B cell (primary cell): ENCODE results near the gene MYBPHL. TPM values are rescaled to one million over a fixed set of nuclear protein-coding genes. Genes with fewer than 3 reads are reported as not detected.

Experiments
- ATAC-seq: fragments of 200-7000 bp; cut with Tn5 transposase; one replicate; pipeline ENCODE4 v1.10.0; 2021; ENCODE audit warnings: low read depth, mild to moderate bottlenecking, moderate number of reproducible peaks, moderate library complexity
- CTCF ChIA-PET: fragments of 350-600 bp; sonication (Branson Sonifier 250); formaldehyde crosslinking; loops from one replicate; lab custom pipeline; 2021; ENCODE audit warnings: antibody characterized with exemption, inconsistent platforms; lab: Charles Lee
- POLR2A ChIA-PET: fragments of 350-600 bp; sonication (Branson Sonifier 250); formaldehyde crosslinking; loops from one replicate; lab custom pipeline; 2021; ENCODE audit warnings: antibody characterized with exemption; lab: Charles Lee
- DNase-seq: peaks from one replicate; pipeline ENCODE4 v3.0.0; 2013
- H2AFZ ChIP-seq: 2 replicates; pipeline ENCODE4 v1.6.1; 2012; ENCODE audit warnings: mild to moderate bottlenecking, low read depth, low read length; ENCODE audit not compliant: insufficient read depth, poor library complexity, severe bottlenecking
- H3K27ac ChIP-seq, 2 donors: 1 replicate in 1 of 2; 2 replicates in 1 of 2; pipeline ENCODE4 v1.5.1; 2012 to 2013; ENCODE audit warnings: low read length in 2 of 2, mild to moderate bottlenecking in 2 of 2, moderate library complexity in 1 of 2
- H3K27me3 ChIP-seq, 4 experiments: fragments of 200-600 bp in 1 of 4; sonication (generic) in 1 of 4; replicated peaks in 1 of 4; 1 replicate in 2 of 4; 2 replicates in 2 of 4; pipeline versions ENCODE4 v1.6.1 to v1.7.0; 2013 to 2016; ENCODE audit warnings: low read length in 3 of 4, mild to moderate bottlenecking in 2 of 4, mixed read lengths in 1 of 4, moderate library complexity in 1 of 4; ENCODE audit not compliant: insufficient read depth in 4 of 4, control insufficient read depth in 3 of 4; ENCODE audit errors: control extremely low read depth in 1 of 4
- H3K36me3 ChIP-seq, 2 experiments: replicated peaks in 1 of 2; 1 replicate in 1 of 2; 2 replicates in 1 of 2; pipeline versions ENCODE4 v1.6.1 to v1.7.1; 2013; ENCODE audit warnings: low read length in 1 of 2; ENCODE audit not compliant: insufficient read depth in 2 of 2, control insufficient read depth in 1 of 2; ENCODE audit errors: control extremely low read depth in 1 of 2, extremely low read depth in 1 of 2
- H3K4me1 ChIP-seq, 2 donors: fragments of 200-600 bp in 1 of 2; sonication (generic) in 1 of 2; 1 replicate in 1 of 2; 2 replicates in 1 of 2; pipeline versions ENCODE4 v1.5.1 to v1.6.1; 2013 to 2017; ENCODE audit warnings: low read length in 2 of 2; ENCODE audit not compliant: control insufficient read depth in 2 of 2, insufficient read depth in 2 of 2
- H3K4me2 ChIP-seq: replicated peaks from 2 replicates; pipeline ENCODE3; 2012; ENCODE audit warnings: mild to moderate bottlenecking, low read depth, low read length; ENCODE audit not compliant: poor library complexity, severe bottlenecking
- H3K4me3 ChIP-seq, 5 experiments: fragments of 200-600 bp in 1 of 5; sonication (generic) in 1 of 5; 1 replicate in 3 of 5; 2 replicates in 2 of 5; pipeline versions ENCODE4 v1.5.1 to v1.7.0; 2011 to 2016; ENCODE audit warnings: low read length in 4 of 5, mild to moderate bottlenecking in 4 of 5, low read depth in 2 of 5, control low read depth in 1 of 5, moderate library complexity in 1 of 5; ENCODE audit not compliant: insufficient read depth in 1 of 5; ENCODE audit errors: control extremely low read depth in 1 of 5, extremely low read depth in 1 of 5
- H3K79me2 ChIP-seq: fragments of 200-600 bp; sonication (generic); one replicate; pipeline ENCODE4 v1.6.0; 2016; ENCODE audit warnings: low read length; ENCODE audit not compliant: control insufficient read depth, insufficient read depth
- H3K9ac ChIP-seq: fragments of 200-600 bp; sonication (generic); 2 replicates; pipeline ENCODE4 v1.6.1; 2017; ENCODE audit warnings: mild to moderate bottlenecking, low read length, moderate library complexity
- H3K9me3 ChIP-seq, 3 donors: one replicate each; pipeline versions ENCODE4 v1.6.1 to v1.7.1; 2013; ENCODE audit warnings: low read length in 2 of 3; ENCODE audit not compliant: control insufficient read depth in 2 of 3, insufficient read depth in 1 of 3; ENCODE audit errors: control extremely low read depth in 1 of 3
- H4K20me1 ChIP-seq: 2 replicates; pipeline ENCODE4 v1.6.0; 2012; ENCODE audit warnings: mild to moderate bottlenecking, low read length; ENCODE audit not compliant: insufficient read depth, control insufficient read depth, poor library complexity, severe bottlenecking
- H3K27ac Mint-ChIP-seq: one replicate; pipeline ENCODE4 v1.8.0; 2021; ENCODE audit warnings: mixed read lengths
- H3K27me3 Mint-ChIP-seq: one replicate; pipeline ENCODE4 v1.8.0; 2021; ENCODE audit warnings: mixed read lengths
- H3K4me1 Mint-ChIP-seq: one replicate; pipeline ENCODE4 v1.8.0; 2021; ENCODE audit warnings: mixed read lengths
- H3K4me3 Mint-ChIP-seq: one replicate; pipeline ENCODE4 v1.8.0; 2021; ENCODE audit warnings: mixed read lengths
- H3K9me3 Mint-ChIP-seq: one replicate; pipeline ENCODE4 v1.8.0; 2022; ENCODE audit warnings: mixed read lengths; ENCODE audit not compliant: insufficient read depth
- CTCF ChIP-seq: fragments of 200-600 bp; IDR thresholded peaks from one replicate; pipeline ENCODE4 v1.8.0; 2022; ENCODE audit warnings: antibody characterized with exemption, mild to moderate bottlenecking
- EZH2 ChIP-seq: IDR thresholded peaks from 2 replicates; pipeline ENCODE4 v1.6.1; 2012; ENCODE audit warnings: borderline replicate concordance, low read depth, mild to moderate bottlenecking, moderate library complexity, low read length; ENCODE audit not compliant: insufficient read depth, poor library complexity, severe bottlenecking
- WGBS: methylation state at CpG from one replicate; pipeline ENCODE4 v1.1.5; 2013; ENCODE audit warnings: missing lambda C conversion rate; ENCODE audit not compliant: insufficient coverage; 5-methylcytosine and 5-hydroxymethylcytosine counted together
- intact Hi-C: fragments of 100-400 bp; cut with micrococcal nuclease; formaldehyde crosslinking; loops from one replicate; pipeline ENCODE4 v1.10.0; 2022
- polyA plus RNA-seq: library from polyadenylated mRNA; depleted of rRNA; stranded (reverse); fragments of >200 nt; gene quantifications from 2 replicates; pipeline ENCODE4 v1.2.3, GENCODE V29; 2012
- total RNA-seq, 2 donors: library from RNA; stranded (reverse); fragments of 120-200 nt in 1 of 2; gene quantifications; 1 replicate in 1 of 2; 2 replicates in 1 of 2; pipeline versions ENCODE4 v1.2.3 to v1.2.4, GENCODE V29; 2013 to 2022

Gene MYBPHL
- total and polyA plus RNA-seq, 2 donors (not counting 1 experiment from before 2014, with no cell fraction given): not detected

DNA sequence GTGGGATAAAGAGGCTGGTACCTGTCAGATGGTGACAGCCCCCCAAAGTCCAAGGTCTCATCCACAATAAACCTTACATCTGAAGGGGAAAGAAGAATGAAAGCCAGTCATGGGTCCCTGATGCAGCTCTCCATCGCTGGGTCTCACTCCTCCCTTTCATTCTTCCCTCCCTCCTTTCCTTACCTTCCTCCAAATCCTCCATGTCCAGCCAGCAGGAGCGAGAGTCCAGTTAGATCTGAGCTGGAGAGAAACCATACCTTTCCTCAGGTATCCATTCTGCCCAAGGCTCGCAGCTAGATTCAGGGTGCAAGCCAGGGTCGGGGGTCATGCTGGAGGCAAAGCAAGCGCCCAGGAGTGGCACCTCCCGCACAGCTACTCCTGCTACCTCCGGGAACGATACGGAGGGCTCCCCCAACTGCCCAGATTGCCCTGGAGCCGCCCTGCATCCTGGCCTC, 24.3 kb downstream of the MYBPHL start:
- H3K4me1 ChIP-seq: peaks cover 12 to 19% of the 10 kb centered on the region in 2 donors
- peak overlapping the region; percentile 88 for H3K27ac Mint-ChIP-seq
- H3K27me3 ChIP-seq: no peaks in the 10 kb centered on the region
- H3K9me3 Mint-ChIP-seq: no peaks in the 10 kb centered on the region
- WGBS: 17% methylated on average over 9 of the region's 10 CpGs
- DNase-seq (no peak), ATAC-seq (no peak)
- H3K4me2 ChIP-seq: peak overlapping the region; percentile 92
- ChIA-PET CTCF (interaction anchor here (0.9 to 8.8 kb wide), 12 partner anchors 9 to 702 kb away, joined by 3 to 387 read pairs (median 4); partner anchors contain the start of genes AHCYL1 and SORT1), POLR2A (no interaction called here)
- H3K4me1 Mint-ChIP-seq: peaks cover 16% of the 10 kb centered on the region
- peak overlapping the region; percentile 88 for H3K9ac ChIP-seq
- H3K9me3 ChIP-seq: no peaks in the 10 kb centered on the region
- peak overlapping the region; percentile 97 for H3K4me3 Mint-ChIP-seq
- no peak for TF ChIP-seq CTCF
- no peak for TF ChIP-seq EZH2
- peak overlapping the region; percentile 88 for H2AFZ ChIP-seq
- peak overlapping the region; percentile 68 to 93 (median 80) for H3K4me3 ChIP-seq
- H3K27ac ChIP-seq: no peak overlapping the region
- no peaks in the 10 kb centered on the region for H4K20me1 ChIP-seq
- H3K27me3 Mint-ChIP-seq: peaks cover 3% of the 10 kb centered on the region
- no peaks in the 10 kb centered on the region for H3K79me2 ChIP-seq
- H3K36me3 ChIP-seq: no peaks in the 10 kb centered on the region
- intact Hi-C loops: no loop called here

DNA sequence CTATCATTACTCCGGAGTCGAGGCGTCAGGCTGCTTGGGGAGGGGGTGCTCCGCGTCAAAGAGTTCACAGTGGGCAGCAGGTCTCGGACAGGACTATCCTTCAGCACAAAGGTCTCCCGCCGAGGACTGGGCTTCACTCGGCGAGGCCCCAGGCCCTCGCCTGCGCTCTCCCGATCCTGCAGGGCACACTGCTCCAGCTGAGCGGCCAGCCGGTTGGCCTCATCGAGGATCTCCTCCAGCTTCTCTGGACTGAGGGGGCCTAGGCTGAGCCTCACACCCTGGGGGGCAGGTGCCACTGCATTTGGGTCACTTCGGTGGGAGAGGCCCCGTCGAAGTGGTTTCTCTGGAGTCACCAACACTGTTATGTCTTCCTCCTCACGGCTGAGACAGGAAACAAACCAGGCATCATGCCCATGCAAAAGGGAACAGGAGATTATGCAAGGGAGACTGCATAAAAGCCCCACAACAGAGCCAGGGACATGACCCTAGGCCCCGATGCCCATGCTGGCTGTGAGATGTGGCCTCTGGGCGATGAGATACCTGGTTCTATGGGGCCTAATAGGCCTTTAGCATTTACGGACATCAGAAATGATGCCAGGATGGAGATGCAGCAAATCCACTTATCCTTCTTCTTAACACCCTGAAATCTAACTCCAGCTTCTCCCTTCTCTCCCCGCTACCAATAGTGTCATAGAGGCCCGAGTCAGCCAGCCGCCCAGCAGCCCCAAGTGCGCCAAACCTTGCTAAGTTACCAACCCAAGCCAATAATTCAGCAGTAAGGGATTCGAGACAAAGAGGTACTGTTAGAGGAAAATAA, 24.9 kb downstream of the MYBPHL start:
- Histone ChIP-seq H3K27me3 (no peaks in the 10 kb centered on the region), H3K27ac (no peak overlapping the region), H4K20me1 (no peaks in the 10 kb centered on the region), H3K9me3 (no peaks in the 10 kb centered on the region), H3K36me3 (no peaks in the 10 kb centered on the region), H3K4me2 (peak overlapping the region; percentile 92), H3K4me1 (peaks cover 12 to 24% of the 10 kb centered on the region in 2 donors), H3K4me3 (no peak overlapping the region), H2AFZ (peak overlapping the region; percentile 15), H3K79me2 (no peaks in the 10 kb centered on the region), H3K9ac (no peak overlapping the region)
- Mint-ChIP-seq H3K27me3 (peaks cover 3% of the 10 kb centered on the region), H3K9me3 (no peaks in the 10 kb centered on the region), H3K4me1 (peaks cover 16% of the 10 kb centered on the region), H3K27ac (no peak overlapping the region), H3K4me3 (peak overlapping the region; percentile 97)
- ATAC-seq: no peak
- no peak for DNase-seq
- TF ChIP-seq CTCF (no peak), EZH2 (no peak)
- WGBS: 85% methylated on average over 23 of the region's 28 CpGs
- POLR2A ChIA-PET: no interaction called here
- intact Hi-C loops: no loop called here
- CTCF ChIA-PET: interaction anchor here (1.0 to 8.8 kb wide), 9 partner anchors 9 to 250 kb away, joined by 3 to 387 read pairs (median 3); partner anchors contain the start of gene SORT1
